ENCODE measurements around the gene CDC37. TPM values are rescaled to one million over a fixed set of nuclear protein-coding genes. Genes with fewer than 3 reads are reported as not detected.

Gene CDC37
- total RNA-seq, 2 donors from 2014 or later = 148 to 172 TPM

DNA sequence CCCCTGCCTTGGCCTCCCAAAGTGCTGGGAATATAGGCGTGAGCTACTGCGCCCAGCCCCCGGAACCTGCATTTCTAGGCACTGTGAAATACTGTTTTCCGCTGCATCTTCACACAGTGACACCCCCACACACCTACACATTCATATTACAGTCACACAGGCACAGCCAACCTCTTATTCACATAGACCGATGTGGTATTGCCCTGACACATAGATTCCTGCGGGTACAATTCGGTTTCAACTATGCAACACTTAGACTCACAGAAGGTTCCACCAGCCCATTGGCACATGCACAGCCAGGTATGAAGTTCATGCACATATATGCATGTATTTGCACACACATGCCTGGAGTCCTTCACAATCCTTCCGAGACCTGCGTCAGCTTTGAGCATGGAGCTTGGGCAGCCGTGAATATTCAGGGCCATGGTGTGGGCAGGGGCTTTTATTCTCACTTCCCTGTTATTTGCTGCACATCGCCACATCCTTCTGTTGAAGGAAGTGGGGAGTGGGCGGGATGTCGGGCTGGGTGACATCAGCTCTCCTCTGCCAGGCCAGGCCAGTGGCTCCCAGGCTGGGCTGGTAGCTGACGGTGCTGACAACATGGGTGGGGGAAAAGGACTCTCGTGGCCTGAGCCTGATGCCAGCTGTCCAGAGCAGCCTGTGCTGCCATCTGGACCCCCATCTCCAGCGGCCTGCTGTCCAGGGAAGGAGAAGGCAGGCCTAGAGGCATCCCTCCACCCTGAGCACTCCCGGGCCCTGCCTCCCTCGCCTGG lies 5.4 kb upstream of the CDC37 start:
- H3K36me3 ChIP-seq (ENCODE audit: control insufficient read depth, insufficient read depth, low read length) = no peaks in the 10 kb centered on the region
- no peak overlapping the region for H3K4me3 Mint-ChIP-seq
- H3K9ac ChIP-seq (ENCODE audit: extremely low read depth, low read length, poor library complexity, severe bottlenecking) = no peak overlapping the region
- H3K4me1 Mint-ChIP-seq = no peaks in the 10 kb centered on the region
- no peaks in the 10 kb centered on the region for H3K4me1 ChIP-seq (ENCODE audit: control insufficient read depth, insufficient read depth, low read length)
- no peak overlapping the region for H3K4me3 ChIP-seq (ENCODE audit: low read length)
- H3K27me3 Mint-ChIP-seq (ENCODE audit: insufficient read depth) = peaks cover 76% of the 10 kb centered on the region
- H3K27me3 ChIP-seq (ENCODE audit: control insufficient read depth, insufficient read depth, low read length, poor library complexity, severe bottlenecking) = peaks cover 51% of the 10 kb centered on the region
- no peaks in the 10 kb centered on the region for H3K9me3 Mint-ChIP-seq
- WGBS, 2 experiments (ENCODE audit: insufficient coverage in 1 of 2, insufficient read length in 1 of 2) = 86 to 87% methylated on average over 12 to 18 of the region's 18 CpGs
- no peak for DNase-seq
- H3K27ac ChIP-seq (ENCODE audit: low read depth, low read length) = no peak overlapping the region
- TF ChIP-seq, protein P1, sequence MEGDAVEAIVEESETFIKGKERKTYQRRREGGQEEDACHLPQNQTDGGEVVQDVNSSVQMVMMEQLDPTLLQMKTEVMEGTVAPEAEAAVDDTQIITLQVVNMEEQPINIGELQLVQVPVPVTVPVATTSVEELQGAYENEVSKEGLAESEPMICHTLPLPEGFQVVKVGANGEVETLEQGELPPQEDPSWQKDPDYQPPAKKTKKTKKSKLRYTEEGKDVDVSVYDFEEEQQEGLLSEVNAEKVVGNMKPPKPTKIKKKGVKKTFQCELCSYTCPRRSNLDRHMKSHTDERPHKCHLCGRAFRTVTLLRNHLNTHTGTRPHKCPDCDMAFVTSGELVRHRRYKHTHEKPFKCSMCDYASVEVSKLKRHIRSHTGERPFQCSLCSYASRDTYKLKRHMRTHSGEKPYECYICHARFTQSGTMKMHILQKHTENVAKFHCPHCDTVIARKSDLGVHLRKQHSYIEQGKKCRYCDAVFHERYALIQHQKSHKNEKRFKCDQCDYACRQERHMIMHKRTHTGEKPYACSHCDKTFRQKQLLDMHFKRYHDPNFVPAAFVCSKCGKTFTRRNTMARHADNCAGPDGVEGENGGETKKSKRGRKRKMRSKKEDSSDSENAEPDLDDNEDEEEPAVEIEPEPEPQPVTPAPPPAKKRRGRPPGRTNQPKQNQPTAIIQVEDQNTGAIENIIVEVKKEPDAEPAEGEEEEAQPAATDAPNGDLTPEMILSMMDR (conservative IDR thresholded peaks at IDR 0.05) = no peak
- no peak overlapping the region for H3K27ac Mint-ChIP-seq
- H3K9me3 ChIP-seq (ENCODE audit: control insufficient read depth, low read length) = no peaks in the 10 kb centered on the region
- H3K36me3 Mint-ChIP-seq (ENCODE audit: low read depth) = no peaks in the 10 kb centered on the region

DNA sequence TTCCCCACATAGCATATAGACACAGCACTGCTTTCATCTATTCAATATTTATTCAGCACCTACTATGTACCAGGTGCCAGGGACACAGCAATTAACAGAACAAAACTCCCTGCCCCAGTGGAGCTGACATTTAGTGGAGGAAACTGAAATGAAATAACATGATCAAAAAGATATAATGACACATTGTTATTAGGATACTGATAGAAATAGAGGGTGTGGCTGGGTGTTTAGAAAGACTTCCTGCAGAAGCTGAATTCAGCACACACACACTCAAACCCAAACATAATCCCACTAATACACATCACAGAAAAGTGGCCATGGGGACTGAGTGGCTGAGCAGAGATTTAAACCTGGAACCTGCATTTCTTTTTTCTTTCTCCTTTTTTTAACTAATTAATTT lies 3.8 kb upstream of the CDC37 start:
- H3K36me3 Mint-ChIP-seq (ENCODE audit: low read depth) = peaks cover 2% of the 10 kb centered on the region
- H3K4me3 Mint-ChIP-seq = no peak overlapping the region
- Histone ChIP-seq H3K9ac (ENCODE audit: extremely low read depth, low read length, poor library complexity, severe bottlenecking) (no peak overlapping the region), H3K27me3 (ENCODE audit: control insufficient read depth, insufficient read depth, low read length, poor library complexity, severe bottlenecking) (peaks cover 51% of the 10 kb centered on the region), H3K9me3 (ENCODE audit: control insufficient read depth, low read length) (no peaks in the 10 kb centered on the region), H3K4me1 (ENCODE audit: control insufficient read depth, insufficient read depth, low read length) (no peaks in the 10 kb centered on the region), H3K27ac (ENCODE audit: low read depth, low read length) (no peak overlapping the region), H3K4me3 (ENCODE audit: low read length) (no peak overlapping the region), H3K36me3 (ENCODE audit: control insufficient read depth, insufficient read depth, low read length) (no peaks in the 10 kb centered on the region)
- H3K9me3 Mint-ChIP-seq = no peaks in the 10 kb centered on the region
- peaks cover 67% of the 10 kb centered on the region for H3K27me3 Mint-ChIP-seq (ENCODE audit: insufficient read depth)
- H3K27ac Mint-ChIP-seq = no peak overlapping the region
- TF ChIP-seq, protein P1 (conservative IDR thresholded peaks at IDR 0.05) = no peak
- DNase-seq = no peak
- H3K4me1 Mint-ChIP-seq = peaks cover 7% of the 10 kb centered on the region

DNA sequence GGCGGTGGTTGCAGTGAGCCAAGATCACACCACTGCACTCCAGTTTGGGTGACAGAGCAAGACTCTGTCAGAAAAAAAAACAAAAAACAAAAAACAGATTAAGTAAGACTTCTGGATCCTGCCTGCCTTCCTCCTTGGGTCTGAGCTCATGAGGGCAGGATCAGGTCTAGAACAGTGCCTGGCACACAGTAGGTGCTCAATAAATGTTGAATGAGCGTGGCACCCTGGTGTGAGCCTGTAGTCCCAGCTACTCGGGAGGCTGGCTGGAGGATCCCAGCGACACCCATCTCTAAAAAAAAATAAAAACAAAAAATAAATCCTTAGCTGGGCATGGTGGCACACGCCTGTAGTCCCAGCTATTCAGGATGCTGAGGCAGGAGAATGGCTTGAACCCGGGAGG lies 2.8 kb upstream of the CDC37 start:
- Mint-ChIP-seq H3K36me3 (ENCODE audit: low read depth) (peaks cover 2% of the 10 kb centered on the region), H3K27me3 (ENCODE audit: insufficient read depth) (peaks cover 61% of the 10 kb centered on the region), H3K4me3 (no peak overlapping the region), H3K27ac (no peak overlapping the region), H3K4me1 (peaks cover 14% of the 10 kb centered on the region), H3K9me3 (no peaks in the 10 kb centered on the region)
- H3K27ac ChIP-seq (ENCODE audit: low read depth, low read length) = no peak overlapping the region
- DNase-seq = no peak
- H3K36me3 ChIP-seq (ENCODE audit: control insufficient read depth, insufficient read depth, low read length) = peaks cover 3% of the 10 kb centered on the region
- H3K27me3 ChIP-seq (ENCODE audit: control insufficient read depth, insufficient read depth, low read length, poor library complexity, severe bottlenecking) = peaks cover 50% of the 10 kb centered on the region
- 82 to 85% methylated on average over 5 to 6 of the region's 6 CpGs for WGBS, 2 experiments (ENCODE audit: insufficient coverage in 1 of 2, insufficient read length in 1 of 2)
- TF ChIP-seq, protein P1 (conservative IDR thresholded peaks at IDR 0.05) = no peak
- H3K4me1 ChIP-seq (ENCODE audit: control insufficient read depth, insufficient read depth, low read length) = peaks cover 4% of the 10 kb centered on the region
- H3K9ac ChIP-seq (ENCODE audit: extremely low read depth, low read length, poor library complexity, severe bottlenecking) = no peak overlapping the region
- no peaks in the 10 kb centered on the region for H3K9me3 ChIP-seq (ENCODE audit: control insufficient read depth, low read length)
- H3K4me3 ChIP-seq (ENCODE audit: low read length) = no peak overlapping the region
